Effector memory CD4-positive, alpha-beta T cell (primary cell): Measurements from ENCODE around the gene ARHGAP10.

Experiments used
- DNase-seq, 3 donors: peaks; one replicate each; pipeline ENCODE4 v3.0.0-alpha.2; 2020
- H3K27ac ChIP-seq: 2 replicates; pipeline ENCODE4 v1.7.0; 2013; ENCODE audit warnings: mild to moderate bottlenecking, low read length, moderate library complexity; ENCODE audit not compliant: insufficient read depth, poor library complexity, severe bottlenecking
- H3K27me3 ChIP-seq: replicated peaks from 2 replicates; pipeline ENCODE4 v1.7.0; 2013; ENCODE audit warnings: mild to moderate bottlenecking, low read length; ENCODE audit not compliant: insufficient read depth, control insufficient read depth, poor library complexity, severe bottlenecking
- H3K36me3 ChIP-seq: 2 replicates; pipeline ENCODE4 v1.7.0; 2013; ENCODE audit warnings: mild to moderate bottlenecking, low read length, moderate library complexity; ENCODE audit not compliant: control insufficient read depth, insufficient read depth
- H3K4me1 ChIP-seq: 2 replicates; pipeline ENCODE4 v1.7.0; 2013; ENCODE audit warnings: low read length, mild to moderate bottlenecking; ENCODE audit not compliant: control insufficient read depth, insufficient read depth, poor library complexity, severe bottlenecking
- H3K4me3 ChIP-seq: 2 replicates; pipeline ENCODE4 v1.7.0; 2013; ENCODE audit warnings: low read length, low read depth, mild to moderate bottlenecking; ENCODE audit not compliant: insufficient read depth, poor library complexity, severe bottlenecking
- H3K9me3 ChIP-seq: 2 replicates; pipeline ENCODE4 v1.7.0; 2013; ENCODE audit warnings: mild to moderate bottlenecking, low read length, moderate library complexity; ENCODE audit not compliant: control insufficient read depth

ARHGAP10 gene

GRCh38 chr4:147732518-147733235, 789 bp downstream of the ARHGAP10 start:
- Histone ChIP-seq H3K9me3 (no peaks in the 10 kb centered on the region), H3K27ac (peak overlapping the region; percentile 81), H3K4me3 (peak overlapping the region; percentile 87), H3K4me1 (peaks cover 17% of the 10 kb centered on the region), H3K36me3 (no peaks in the 10 kb centered on the region), H3K27me3 (no peaks in the 10 kb centered on the region)
- no peak for DNase-seq

GRCh38 chr4:147733716-147734344, 1.9 kb downstream of the ARHGAP10 start:
- Histone ChIP-seq H3K27ac (no peak overlapping the region), H3K27me3 (no peaks in the 10 kb centered on the region), H3K9me3 (no peaks in the 10 kb centered on the region), H3K36me3 (no peaks in the 10 kb centered on the region), H3K4me1 (peaks cover 17% of the 10 kb centered on the region), H3K4me3 (no peak overlapping the region)
- no peak for DNase-seq

- no peak overlapping the region for H3K4me3 ChIP-seq
- DNase-seq, result no peak
- H3K4me1 ChIP-seq, result peaks cover 17% of the 10 kb centered on the region
- H3K36me3 ChIP-seq, result no peaks in the 10 kb centered on the region
- H3K27ac ChIP-seq, result no peak overlapping the region
- H3K9me3 ChIP-seq, result no peaks in the 10 kb centered on the region
- no peaks in the 10 kb centered on the region for H3K27me3 ChIP-seq
Observed at GRCh38 chr4:147734496-147734895, 2.6 kb downstream of the ARHGAP10 start.

- DNase-seq, result no peak
- H3K27me3 ChIP-seq, result no peaks in the 10 kb centered on the region
- H3K36me3 ChIP-seq, result no peaks in the 10 kb centered on the region
- no peaks in the 10 kb centered on the region for H3K9me3 ChIP-seq
- H3K4me1 ChIP-seq, result peaks cover 17% of the 10 kb centered on the region
- H3K4me3 ChIP-seq, result no peak overlapping the region
- no peak overlapping the region for H3K27ac ChIP-seq
Observed at GRCh38 chr4:147735413-147736301, 3.8 kb downstream of the ARHGAP10 start.

GRCh38 chr4:147736458-147736857, 4.6 kb downstream of the ARHGAP10 start:
- no peaks in the 10 kb centered on the region for H3K36me3 ChIP-seq
- H3K4me3 ChIP-seq, result no peak overlapping the region

GRCh38 chr4:147737623-147738022, 5.7 kb downstream of the ARHGAP10 start:
- Histone ChIP-seq H3K27me3 (no peaks in the 10 kb centered on the region), H3K27ac (no peak overlapping the region), H3K4me1 (peaks cover 12% of the 10 kb centered on the region), H3K9me3 (no peaks in the 10 kb centered on the region), H3K4me3 (no peak overlapping the region), H3K36me3 (no peaks in the 10 kb centered on the region)
- DNase-seq, result no peak

More at GRCh38 chr4:147736458-147736857, 4.6 kb downstream of the ARHGAP10 start:
- H3K4me1 ChIP-seq, result peaks cover 12% of the 10 kb centered on the region
- H3K27me3 ChIP-seq, result no peaks in the 10 kb centered on the region
- DNase-seq, result no peak
- no peak overlapping the region for H3K27ac ChIP-seq
- no peaks in the 10 kb centered on the region for H3K9me3 ChIP-seq

GRCh38 chr4:147739239-147739823, 7.4 kb downstream of the ARHGAP10 start:
- Histone ChIP-seq H3K27me3 (no peaks in the 10 kb centered on the region), H3K27ac (no peak overlapping the region), H3K9me3 (no peaks in the 10 kb centered on the region), H3K36me3 (no peaks in the 10 kb centered on the region), H3K4me1 (no peaks in the 10 kb centered on the region), H3K4me3 (no peak overlapping the region)
- no peak for DNase-seq

- Histone ChIP-seq H3K4me1 (no peaks in the 10 kb centered on the region), H3K27ac (no peak overlapping the region), H3K36me3 (no peaks in the 10 kb centered on the region), H3K27me3 (no peaks in the 10 kb centered on the region), H3K4me3 (no peak overlapping the region), H3K9me3 (no peaks in the 10 kb centered on the region)
- no peak for DNase-seq
Observed at GRCh38 chr4:147740176-147740575, 8.3 kb downstream of the ARHGAP10 start.

GRCh38 chr4:147741190-147741788, 9.4 kb downstream of the ARHGAP10 start:
- Histone ChIP-seq H3K27ac (no peak overlapping the region), H3K36me3 (no peaks in the 10 kb centered on the region), H3K27me3 (no peaks in the 10 kb centered on the region), H3K4me3 (no peak overlapping the region), H3K4me1 (no peaks in the 10 kb centered on the region), H3K9me3 (no peaks in the 10 kb centered on the region)
- no peak for DNase-seq
